HG03025 (cell line): ENCODE measurements around the gene OST4.
A peak's percentile ranks its signal among the peaks of the same experiment; 100 is the strongest.
"Not testable (repeated sequence)": the region's sequence is repeated elsewhere in the genome, so short reads cannot be mapped to it uniquely, and the experiment has no call there.

Experiments used
- ATAC-seq: cut with Tn5 transposase; IDR thresholded peaks from one replicate; pipeline ENCODE4 v1.9.1; 2021; ENCODE audit warnings: mild to moderate bottlenecking, moderate library complexity; ENCODE audit not compliant: unreplicated experiment, low FRiP score

The OST4 gene

DNA sequence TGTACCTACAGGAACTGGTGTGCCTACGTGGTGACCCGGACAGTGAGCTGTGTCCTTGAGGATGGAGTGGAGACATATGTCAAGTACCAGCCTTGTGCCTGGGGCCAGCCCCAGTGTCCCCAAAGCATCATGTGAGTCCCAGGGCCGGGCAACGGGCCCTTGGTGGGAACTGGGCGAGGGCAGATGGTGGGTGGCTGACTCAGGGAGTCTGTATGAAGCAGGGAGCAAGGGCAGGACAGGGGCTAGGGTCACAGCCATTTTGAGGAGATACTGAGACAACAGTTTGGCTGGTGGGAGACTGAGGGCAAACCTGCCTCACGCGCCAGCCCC lies 8.7 kb upstream of the OST4 start:
- ATAC-seq, result no peak

GRCh38 chr2:27079233-27080139 lies 8.0 kb upstream of the OST4 start:
- ATAC-seq, result no peak

DNA sequence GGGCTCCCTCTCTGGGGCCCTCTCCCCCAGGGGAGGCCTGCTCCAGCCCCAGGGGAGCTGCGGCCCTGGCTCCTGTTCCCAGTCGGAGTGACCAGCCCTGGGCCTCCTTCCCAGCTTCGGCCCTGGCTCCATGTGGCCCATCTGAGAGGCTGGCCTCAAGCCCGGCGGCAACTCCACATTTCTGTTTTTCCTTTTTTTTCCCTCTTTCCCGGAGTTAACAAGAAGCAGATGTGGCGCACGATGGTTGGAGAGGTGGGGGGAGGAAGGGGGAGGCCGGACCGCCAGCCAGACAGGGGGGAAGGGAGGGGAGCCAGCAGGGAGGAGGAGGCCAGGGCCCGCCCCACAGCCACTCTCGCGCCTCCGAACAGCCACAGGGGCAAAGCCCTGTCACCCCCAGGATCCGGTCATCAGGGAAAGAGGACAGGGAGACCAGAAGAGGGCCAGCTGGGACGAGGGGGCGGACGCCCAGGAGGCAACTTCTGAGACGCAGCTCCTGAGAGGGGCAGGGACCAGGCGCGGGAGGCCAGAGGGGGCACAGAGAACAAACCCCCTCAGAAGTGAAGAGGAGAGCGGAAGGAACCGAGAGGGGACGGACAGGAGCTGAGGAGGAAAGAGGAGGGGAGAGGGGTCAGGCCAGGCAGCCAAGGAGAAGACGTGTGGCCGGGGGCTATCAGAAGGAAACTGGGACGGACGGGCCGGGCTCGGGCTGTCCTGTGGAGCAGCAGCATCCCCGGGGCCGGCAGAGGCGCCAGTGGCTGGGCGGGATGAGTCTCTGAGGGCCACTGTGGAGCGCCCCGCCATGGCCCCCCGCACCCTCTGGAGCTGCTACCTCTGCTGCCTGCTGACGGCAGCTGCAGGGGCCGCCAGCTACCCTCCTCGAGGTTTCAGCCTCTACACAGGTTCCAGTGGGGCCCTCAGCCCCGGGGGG lies 7.1 kb upstream of the OST4 start, which contains the start of gene EMILIN1:
TSS of gene EMILIN1 (plus strand) at position 349 of the 928 bp plus-strand sequence. CDS start at position 800, 451 bp downstream.
- ATAC-seq, result no peak

- ATAC-seq, result no peak
Measured at GRCh38 chr2:27077231-27077630, 5.8 kb upstream of the OST4 start.

- ATAC-seq, result no peak
Measured at GRCh38 chr2:27076323-27076722, 4.9 kb upstream of the OST4 start.

DNA sequence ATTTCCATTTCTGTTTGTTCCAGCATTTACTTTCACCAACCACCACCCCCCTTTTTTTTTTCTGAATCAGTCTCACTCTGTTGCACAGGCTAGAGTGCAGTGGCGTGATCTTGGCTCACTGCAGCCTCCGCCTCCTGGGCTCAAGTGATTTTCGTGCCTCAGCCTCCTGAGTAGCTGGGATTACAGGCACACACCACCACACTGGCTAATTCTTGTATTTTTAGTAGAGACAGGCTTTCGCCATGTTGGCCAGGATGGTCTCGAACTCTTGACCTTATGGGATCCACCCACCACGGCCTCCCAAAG lies 4.1 kb upstream of the OST4 start:
- ATAC-seq, result not testable (repeated sequence)

- ATAC-seq, result no peak
Measured at GRCh38 chr2:27074738-27075565, 3.5 kb upstream of the OST4 start.

GRCh38 chr2:27073782-27074181 lies 2.3 kb upstream of the OST4 start:
- ATAC-seq, result no peak

DNA sequence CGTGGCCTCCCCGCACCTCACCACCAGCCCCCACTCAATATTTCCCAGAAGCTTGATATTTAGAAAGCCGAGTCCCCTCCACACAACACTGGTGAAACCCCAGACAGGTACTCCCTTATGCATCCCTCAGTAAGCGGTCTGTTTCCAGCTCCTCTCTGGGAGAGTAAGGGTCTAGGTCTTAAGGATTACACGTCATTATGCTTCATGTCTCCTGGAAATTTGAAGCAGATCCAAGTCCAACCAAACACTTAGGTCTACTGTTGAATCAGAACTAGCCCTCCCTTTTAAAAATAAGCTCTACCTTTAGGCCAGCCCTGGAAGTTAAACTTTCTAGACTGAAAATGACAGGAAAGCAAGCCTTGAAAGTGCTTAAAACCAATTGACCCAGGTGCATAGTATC lies 1.5 kb upstream of the OST4 start:
- ATAC-seq, result no peak

GRCh38 chr2:27071990-27072830 lies 756 bp upstream of the OST4 start:
- peak; percentile 19 for ATAC-seq

DNA sequence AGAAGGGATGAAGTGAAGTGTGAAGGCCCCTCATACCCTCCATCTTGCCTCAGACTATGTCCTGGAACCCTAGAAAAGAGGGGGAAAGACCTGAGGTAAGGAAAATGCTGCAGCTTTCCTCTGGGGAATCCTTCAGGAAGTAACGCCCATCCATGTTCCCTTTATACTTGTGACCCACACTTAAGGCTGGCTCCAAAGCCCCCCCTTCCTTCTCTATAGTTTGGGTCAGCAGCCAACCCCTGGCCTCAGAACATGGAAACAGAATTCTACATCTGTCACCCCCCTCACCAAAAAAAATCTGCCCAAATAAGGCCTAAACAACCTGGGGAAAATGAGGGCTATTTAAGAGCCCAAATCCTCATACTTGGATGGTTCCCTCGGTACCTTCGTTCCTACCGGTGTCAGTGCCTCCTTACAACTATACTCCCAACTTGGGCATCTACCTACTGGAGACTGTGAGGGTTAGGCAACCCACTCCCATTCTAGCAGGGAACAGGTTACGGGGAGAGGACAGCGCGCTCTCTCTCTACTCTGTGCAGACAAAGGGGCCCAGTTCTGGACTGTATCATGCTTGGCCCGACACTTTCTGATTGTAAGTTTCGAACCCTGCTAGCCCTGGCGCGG lies 689 bp downstream of the OST4 start:
- peak; percentile 12 for ATAC-seq

DNA sequence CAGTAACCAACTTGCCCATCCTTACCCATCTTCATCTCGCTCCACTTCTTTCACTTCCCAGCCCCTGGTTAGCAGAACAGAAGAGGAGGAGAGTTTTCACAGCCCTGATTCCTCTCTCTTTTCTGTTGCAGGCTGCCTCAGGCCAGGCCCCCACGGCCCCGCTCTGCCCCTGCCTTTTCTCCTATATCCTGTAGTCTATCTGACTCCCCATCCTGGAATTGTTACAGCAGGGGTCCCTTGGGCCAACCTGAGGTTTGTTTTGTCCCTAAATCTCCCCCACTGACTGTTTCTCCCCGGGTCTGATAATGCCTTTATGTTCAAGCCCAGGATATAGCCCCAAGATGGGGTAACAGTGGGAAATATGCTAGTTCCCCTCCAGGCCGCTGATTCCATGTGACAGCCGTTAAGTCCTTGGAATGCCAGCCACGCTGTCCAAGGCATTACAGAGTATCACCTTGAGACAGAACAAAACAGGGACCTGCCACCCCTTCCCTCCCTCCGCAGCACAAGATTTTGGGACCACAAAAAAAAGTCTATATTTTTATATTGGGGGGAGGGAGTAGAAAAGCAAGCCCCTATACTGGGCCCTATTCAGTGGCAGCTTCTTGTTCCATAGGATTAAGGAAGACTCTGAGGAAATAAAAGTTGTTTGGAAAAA lies 1.4 kb downstream of the OST4 start:
- no peak for ATAC-seq

DNA sequence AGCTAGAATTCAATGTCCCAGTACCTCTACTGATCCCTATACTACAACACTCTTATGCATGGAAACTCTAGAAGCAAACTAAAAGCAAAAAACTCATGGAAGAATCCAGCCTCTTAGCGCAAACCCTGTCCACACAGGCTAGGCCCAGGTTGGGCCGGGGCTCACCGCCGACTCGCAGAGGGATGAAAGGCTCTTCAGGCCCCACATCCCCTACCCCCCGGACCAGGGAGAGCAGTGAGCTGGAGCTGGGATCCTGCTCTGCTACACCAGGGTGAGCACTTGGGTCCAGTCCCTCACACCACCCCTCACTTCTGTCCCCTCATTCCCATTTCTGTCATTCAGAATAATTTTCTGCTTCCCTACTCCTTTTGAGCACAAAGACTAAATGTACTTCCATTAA lies 2.0 kb downstream of the OST4 start:
- ATAC-seq, result no peak

GRCh38 chr2:27067385-27067784 lies 4.1 kb downstream of the OST4 start:
- no peak for ATAC-seq

GRCh38 chr2:27065128-27065527 lies 6.3 kb downstream of the OST4 start:
- ATAC-seq, result no peak

DNA sequence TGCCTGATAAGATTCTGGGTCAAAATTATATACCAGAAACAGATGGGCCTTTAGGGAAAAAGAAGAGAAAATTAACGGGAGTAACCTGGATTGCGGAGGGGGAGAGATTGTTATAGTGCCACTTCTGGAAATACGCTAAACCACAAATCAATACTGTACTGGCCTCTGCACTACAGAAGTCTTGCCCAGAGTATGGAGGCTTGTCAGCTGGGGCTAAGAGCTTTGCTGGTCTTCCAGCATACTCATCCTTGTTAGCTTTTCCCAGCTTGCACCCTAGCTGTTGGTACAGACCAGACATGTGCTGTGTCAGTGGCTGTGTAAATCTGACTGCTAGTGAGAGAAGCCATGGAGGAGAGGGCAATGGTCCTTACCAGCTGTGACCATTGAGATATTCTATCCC lies 11.1 kb downstream of the OST4 start:
- no peak for ATAC-seq

DNA sequence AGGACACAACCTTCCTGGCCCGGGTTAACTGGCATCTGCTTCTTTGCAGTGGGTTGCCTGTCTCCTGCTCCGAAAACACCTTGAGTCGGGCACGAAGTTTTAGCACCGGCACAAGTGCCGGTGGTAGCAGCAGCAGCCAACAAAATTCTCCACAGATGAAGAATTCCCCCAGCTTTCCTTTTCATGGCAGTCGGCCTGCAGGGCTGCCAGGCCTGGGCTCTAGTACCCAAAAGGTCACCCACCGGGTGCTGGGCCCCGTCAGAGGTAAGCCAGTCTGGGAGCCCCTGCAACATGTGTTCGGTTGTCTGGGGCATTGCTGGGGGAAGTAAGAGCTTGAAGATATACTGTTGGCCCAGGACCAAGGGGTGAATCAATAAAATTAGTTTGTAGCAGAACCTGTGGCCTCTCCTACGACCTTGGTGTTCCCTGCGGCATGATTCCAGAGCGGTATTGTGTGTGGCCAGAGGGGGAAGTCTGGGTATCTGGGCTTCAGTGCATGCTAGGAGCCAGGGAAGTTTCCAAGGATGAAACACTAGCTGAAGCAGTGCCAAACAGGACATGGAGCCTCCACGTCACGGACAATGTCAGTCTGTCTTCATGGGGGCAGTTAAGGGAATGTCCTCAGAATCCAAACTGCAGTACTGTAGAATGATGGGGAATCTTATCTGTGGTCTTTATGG lies 12.2 kb downstream of the OST4 start:
- no peak for ATAC-seq

- no peak for ATAC-seq
Measured at GRCh38 chr2:27058210-27058609, 13.2 kb downstream of the OST4 start.
